ENCODE measurements around the gene FZD1. TPM values are rescaled to one million over a fixed set of nuclear protein-coding genes. Genes with fewer than 3 reads are reported as not detected.

Gene FZD1
- total RNA-seq, 1 experiment from 2014 or later: 1.5 TPM

DNA sequence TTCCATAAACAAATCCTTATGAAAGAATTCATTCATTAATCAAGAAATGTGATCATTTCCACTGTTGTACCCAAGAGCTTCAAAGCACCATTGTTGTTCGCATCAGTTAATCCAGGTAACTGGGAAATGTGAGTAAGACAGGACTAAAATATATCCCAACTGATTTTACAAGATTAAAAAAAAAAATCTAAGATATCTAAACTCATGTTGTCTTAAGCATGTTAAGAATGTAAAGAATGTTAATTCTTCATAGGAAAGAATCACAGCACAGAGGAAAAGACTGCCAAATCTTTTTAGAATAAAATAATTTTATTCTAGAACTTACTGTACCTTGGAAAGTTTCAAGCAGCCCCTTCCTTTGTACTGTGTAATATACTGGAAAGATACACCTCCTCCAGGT, 16.4 kb downstream of the FZD1 start:
- H3K27ac Mint-ChIP-seq (ENCODE audit: unreplicated experiment): no peak overlapping the region
- H3K27me3 Mint-ChIP-seq (ENCODE audit: insufficient read depth, unreplicated experiment): peaks cover 12% of the 10 kb centered on the region
- H3K36me3 Mint-ChIP-seq (ENCODE audit: insufficient read depth, unreplicated experiment): no peaks in the 10 kb centered on the region
- Histone ChIP-seq H3K36me3 (ENCODE audit: control insufficient read depth, insufficient read depth, low read length) (no peaks in the 10 kb centered on the region), H3K4me3 (ENCODE audit: low read depth, low read length) (no peak overlapping the region), H3K27me3 (replicated peaks; ENCODE audit: control insufficient read depth, insufficient read depth, low read length) (no peaks in the 10 kb centered on the region), H3K4me1 (no peaks in the 10 kb centered on the region), H3K9me3 (no peaks in the 10 kb centered on the region)
- ChIA-PET CTCF (no interaction called here), POLR2A (no interaction called here)
- intact Hi-C loops (cut with micrococcal nuclease; ENCODE audit: unreplicated experiment): loop anchor here (10.0 kb wide), 1 partner anchor 354 kb away; no protein-coding TSS in a partner anchor
- no peaks in the 10 kb centered on the region for H3K9me3 Mint-ChIP-seq (ENCODE audit: unreplicated experiment)
- no peak for DNase-seq
- no TSS peak for BruUV-seq (replicated peaks)
- H3K4me3 Mint-ChIP-seq (ENCODE audit: unreplicated experiment): no peak overlapping the region
- TF ChIP-seq, protein P1, sequence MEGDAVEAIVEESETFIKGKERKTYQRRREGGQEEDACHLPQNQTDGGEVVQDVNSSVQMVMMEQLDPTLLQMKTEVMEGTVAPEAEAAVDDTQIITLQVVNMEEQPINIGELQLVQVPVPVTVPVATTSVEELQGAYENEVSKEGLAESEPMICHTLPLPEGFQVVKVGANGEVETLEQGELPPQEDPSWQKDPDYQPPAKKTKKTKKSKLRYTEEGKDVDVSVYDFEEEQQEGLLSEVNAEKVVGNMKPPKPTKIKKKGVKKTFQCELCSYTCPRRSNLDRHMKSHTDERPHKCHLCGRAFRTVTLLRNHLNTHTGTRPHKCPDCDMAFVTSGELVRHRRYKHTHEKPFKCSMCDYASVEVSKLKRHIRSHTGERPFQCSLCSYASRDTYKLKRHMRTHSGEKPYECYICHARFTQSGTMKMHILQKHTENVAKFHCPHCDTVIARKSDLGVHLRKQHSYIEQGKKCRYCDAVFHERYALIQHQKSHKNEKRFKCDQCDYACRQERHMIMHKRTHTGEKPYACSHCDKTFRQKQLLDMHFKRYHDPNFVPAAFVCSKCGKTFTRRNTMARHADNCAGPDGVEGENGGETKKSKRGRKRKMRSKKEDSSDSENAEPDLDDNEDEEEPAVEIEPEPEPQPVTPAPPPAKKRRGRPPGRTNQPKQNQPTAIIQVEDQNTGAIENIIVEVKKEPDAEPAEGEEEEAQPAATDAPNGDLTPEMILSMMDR (IDR thresholded peaks at IDR 0.05; ENCODE audit: insufficient read depth in 1 of 2, low read depth in 1 of 2, low read length in 1 of 2, severe bottlenecking in 1 of 2, unreplicated experiment in 1 of 2): no peak
- no peaks in the 10 kb centered on the region for H3K4me1 Mint-ChIP-seq (ENCODE audit: low read depth, unreplicated experiment)

DNA sequence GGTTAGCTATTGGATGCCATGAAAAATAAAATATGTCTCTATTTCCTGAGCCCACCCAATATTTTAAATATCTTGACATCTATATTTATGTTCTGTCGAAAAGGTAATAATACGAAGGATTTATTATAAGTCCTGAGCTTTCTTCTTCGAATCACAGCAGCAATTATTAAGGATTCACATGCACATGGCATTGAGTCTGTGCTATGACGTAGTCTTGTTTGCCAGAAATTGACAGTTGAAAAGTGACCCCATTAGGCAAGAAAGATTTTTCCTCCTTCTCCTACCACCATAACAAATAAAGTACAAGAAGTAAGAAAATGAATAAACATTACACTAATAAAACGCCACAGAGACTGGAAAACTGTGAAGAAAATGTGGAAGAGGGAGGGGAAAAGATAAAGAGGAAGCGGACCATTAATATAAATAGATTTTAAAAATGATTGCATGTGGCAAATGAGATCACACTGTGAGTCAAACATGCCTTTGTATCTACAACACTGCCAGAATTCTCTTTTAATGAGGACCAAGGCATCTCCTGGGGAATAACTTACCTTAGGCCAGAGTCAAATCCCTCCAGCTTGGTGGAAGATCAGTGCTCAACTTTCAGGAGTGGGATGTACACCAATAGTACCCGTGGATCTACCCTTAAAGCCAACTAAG, 21.6 kb downstream of the FZD1 start:
- Mint-ChIP-seq H3K36me3 (ENCODE audit: insufficient read depth, unreplicated experiment) (no peaks in the 10 kb centered on the region), H3K4me1 (ENCODE audit: low read depth, unreplicated experiment) (no peaks in the 10 kb centered on the region), H3K27ac (ENCODE audit: unreplicated experiment) (no peak overlapping the region), H3K27me3 (ENCODE audit: insufficient read depth, unreplicated experiment) (peaks cover 8% of the 10 kb centered on the region), H3K4me3 (ENCODE audit: unreplicated experiment) (no peak overlapping the region), H3K9me3 (ENCODE audit: unreplicated experiment) (no peaks in the 10 kb centered on the region)
- DNase-seq: no peak
- POLR2A ChIA-PET: no interaction called here
- no peaks in the 10 kb centered on the region; the same call in 1 of the 2 replicates for H3K27me3 ChIP-seq (replicated peaks; ENCODE audit: control insufficient read depth, insufficient read depth, low read length)
- H3K4me3 ChIP-seq (ENCODE audit: low read depth, low read length): no peak overlapping the region
- H3K4me1 ChIP-seq: no peaks in the 10 kb centered on the region
- intact Hi-C loops (cut with micrococcal nuclease; ENCODE audit: unreplicated experiment): loop anchor here (10.0 kb wide), 1 partner anchor 349 kb away; no protein-coding TSS in a partner anchor
- TF ChIP-seq, protein P1 (IDR thresholded peaks at IDR 0.05; ENCODE audit: insufficient read depth in 1 of 2, low read depth in 1 of 2, low read length in 1 of 2, severe bottlenecking in 1 of 2, unreplicated experiment in 1 of 2): no peak
- no peaks in the 10 kb centered on the region for H3K9me3 ChIP-seq
- CTCF ChIA-PET: no interaction called here
- H3K36me3 ChIP-seq (ENCODE audit: control insufficient read depth, insufficient read depth, low read length): no peaks in the 10 kb centered on the region
- no TSS peak for BruUV-seq (replicated peaks)

DNA sequence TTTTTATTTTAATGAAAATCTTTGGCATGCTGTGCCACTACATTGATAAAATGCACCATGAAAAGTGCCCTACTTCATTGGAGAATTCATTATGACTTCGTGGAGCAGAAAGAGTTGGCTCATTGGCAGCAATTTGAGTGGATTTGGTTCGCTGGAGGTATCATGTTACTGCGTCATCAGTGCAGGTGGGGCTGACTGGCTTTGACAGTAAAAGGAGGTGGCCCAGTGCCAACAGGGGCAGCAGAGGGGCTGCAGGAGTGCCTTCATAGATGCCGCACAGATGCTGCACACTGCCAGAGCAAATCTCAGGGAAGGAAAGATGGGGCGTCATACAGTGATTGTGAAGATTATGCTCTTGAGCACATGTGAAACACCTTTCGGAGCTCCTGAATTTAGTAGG, 22.2 kb downstream of the FZD1 start:
- H3K9me3 ChIP-seq: no peaks in the 10 kb centered on the region
- BruUV-seq (replicated peaks): no TSS peak
- H3K36me3 ChIP-seq (ENCODE audit: control insufficient read depth, insufficient read depth, low read length): no peaks in the 10 kb centered on the region
- ChIA-PET POLR2A (no interaction called here), CTCF (no interaction called here)
- Mint-ChIP-seq H3K36me3 (ENCODE audit: insufficient read depth, unreplicated experiment) (no peaks in the 10 kb centered on the region), H3K9me3 (ENCODE audit: unreplicated experiment) (no peaks in the 10 kb centered on the region), H3K27me3 (ENCODE audit: insufficient read depth, unreplicated experiment) (peaks cover 13% of the 10 kb centered on the region), H3K27ac (ENCODE audit: unreplicated experiment) (no peak overlapping the region), H3K4me1 (ENCODE audit: low read depth, unreplicated experiment) (no peaks in the 10 kb centered on the region), H3K4me3 (ENCODE audit: unreplicated experiment) (no peak overlapping the region)
- DNase-seq: no peak
- H3K27me3 ChIP-seq (replicated peaks; ENCODE audit: control insufficient read depth, insufficient read depth, low read length): no peaks in the 10 kb centered on the region; the same call in 1 of the 2 replicates
- intact Hi-C loops (cut with micrococcal nuclease; ENCODE audit: unreplicated experiment): loop anchor here (10.0 kb wide), 1 partner anchor 348 kb away; no protein-coding TSS in a partner anchor
- TF ChIP-seq, protein P1 (IDR thresholded peaks at IDR 0.05; ENCODE audit: insufficient read depth in 1 of 2, low read depth in 1 of 2, low read length in 1 of 2, severe bottlenecking in 1 of 2, unreplicated experiment in 1 of 2): no peak
- no peaks in the 10 kb centered on the region for H3K4me1 ChIP-seq
- no peak overlapping the region for H3K4me3 ChIP-seq (ENCODE audit: low read depth, low read length)

Measured in Caco-2 (cell line).